H4 (cell line): ENCODE results near the gene SPIC. TPM values are rescaled to one million over a fixed set of nuclear protein-coding genes. Genes with fewer than 3 reads are reported as not detected.

Experiments used
- DNase-seq: peaks from one replicate; pipeline ENCODE4 v3.0.0-alpha.2; 2015; ENCODE audit warnings: low spot score
- total RNA-seq: library from RNA; depleted of rRNA; stranded (reverse); fragments of >200 nt; shearing (Covaris generic); gene quantifications from 2 replicates; pipeline ENCODE4 v1.2.3, GENCODE V29; 2014; rRNA removed

Gene SPIC
- total RNA-seq, 1 experiment from 2014 or later, result not detected

- DNase-seq, result no peak
Observed at GRCh38 chr12:101536069-101536674, 61.0 kb downstream of the SPIC start.

Other genes with a start within 250 kb of the SPIC start
- 14.4 and 17.0 TPM in 2 replicates for gene UTP20, start 195.2 kb upstream of the SPIC start, total RNA-seq
- 56.1 and 80.1 TPM in 2 replicates for gene ARL1, start 67.6 kb upstream of the SPIC start, total RNA-seq
- gene MYBPC1, start 119.6 kb downstream of the SPIC start, total RNA-seq, result not detected in 2 replicates
- gene CHPT1, start 222.3 kb downstream of the SPIC start, total RNA-seq, result 57.1 and 58.9 TPM in 2 replicates